Measurements from ENCODE around the gene PAIP1.

The PAIP1 gene

GRCh38 chr5:43548358-43548757 lies 8.5 kb downstream of the PAIP1 start:
- H3K9ac ChIP-seq (ENCODE audit: low read depth, low read length): no peak overlapping the region
- H3K4me3 ChIP-seq (ENCODE audit: low read length): no peak overlapping the region
- no peak overlapping the region for H3K4me2 ChIP-seq (ENCODE audit: low read length)
- H3K9me3 ChIP-seq (replicated peaks; ENCODE audit: low read length): no peaks in the 10 kb centered on the region
- no peaks in the 10 kb centered on the region for H3K4me1 ChIP-seq (ENCODE audit: control insufficient read depth, insufficient read depth, low read length)
- H3K36me3 ChIP-seq (ENCODE audit: insufficient read depth, low read length): peaks cover 72% of the 10 kb centered on the region
- no peaks in the 10 kb centered on the region for H3K27me3 ChIP-seq (ENCODE audit: control insufficient read depth, insufficient read depth, low read length)

GRCh38 chr5:43547532-43547931 lies 9.3 kb downstream of the PAIP1 start:
- no peaks in the 10 kb centered on the region for H3K9me3 ChIP-seq (replicated peaks; ENCODE audit: low read length)
- H3K36me3 ChIP-seq (ENCODE audit: insufficient read depth, low read length): peaks cover 68% of the 10 kb centered on the region
- H3K4me2 ChIP-seq (ENCODE audit: low read length): no peak overlapping the region
- H3K27me3 ChIP-seq (ENCODE audit: control insufficient read depth, insufficient read depth, low read length): no peaks in the 10 kb centered on the region
- H3K4me3 ChIP-seq (ENCODE audit: low read length): no peak overlapping the region
- no peak overlapping the region for H3K9ac ChIP-seq (ENCODE audit: low read depth, low read length)
- no peaks in the 10 kb centered on the region for H3K4me1 ChIP-seq (ENCODE audit: control insufficient read depth, insufficient read depth, low read length)

- no peak overlapping the region for H3K4me2 ChIP-seq (ENCODE audit: low read length)
- H3K9me3 ChIP-seq (replicated peaks; ENCODE audit: low read length): no peaks in the 10 kb centered on the region
- H3K36me3 ChIP-seq (ENCODE audit: insufficient read depth, low read length): peaks cover 59% of the 10 kb centered on the region
- no peaks in the 10 kb centered on the region for H3K27me3 ChIP-seq (ENCODE audit: control insufficient read depth, insufficient read depth, low read length)
- H3K9ac ChIP-seq (ENCODE audit: low read depth, low read length): no peak overlapping the region
- H3K4me3 ChIP-seq (ENCODE audit: low read length): no peak overlapping the region
- H3K4me1 ChIP-seq (ENCODE audit: control insufficient read depth, insufficient read depth, low read length): no peaks in the 10 kb centered on the region
Observed at GRCh38 chr5:43543434-43543833, 13.4 kb downstream of the PAIP1 start.

GRCh38 chr5:43540746-43541145 lies 16.1 kb downstream of the PAIP1 start:
- Histone ChIP-seq H3K9ac (ENCODE audit: low read depth, low read length) (no peak overlapping the region), H3K4me3 (ENCODE audit: low read length) (no peak overlapping the region), H3K4me2 (ENCODE audit: low read length) (no peak overlapping the region), H3K4me1 (ENCODE audit: control insufficient read depth, insufficient read depth, low read length) (no peaks in the 10 kb centered on the region), H3K36me3 (ENCODE audit: insufficient read depth, low read length) (peaks cover 49% of the 10 kb centered on the region), H3K9me3 (replicated peaks; ENCODE audit: low read length) (no peaks in the 10 kb centered on the region), H3K27me3 (ENCODE audit: control insufficient read depth, insufficient read depth, low read length) (no peaks in the 10 kb centered on the region)

GRCh38 chr5:43536972-43537371 lies 19.9 kb downstream of the PAIP1 start:
- Histone ChIP-seq H3K4me3 (ENCODE audit: low read length) (no peak overlapping the region), H3K27me3 (ENCODE audit: control insufficient read depth, insufficient read depth, low read length) (no peaks in the 10 kb centered on the region), H3K4me2 (ENCODE audit: low read length) (no peak overlapping the region), H3K9me3 (replicated peaks; ENCODE audit: low read length) (no peaks in the 10 kb centered on the region), H3K36me3 (ENCODE audit: insufficient read depth, low read length) (peaks cover 59% of the 10 kb centered on the region), H3K4me1 (ENCODE audit: control insufficient read depth, insufficient read depth, low read length) (no peaks in the 10 kb centered on the region), H3K9ac (ENCODE audit: low read depth, low read length) (no peak overlapping the region)

GRCh38 chr5:43533646-43534045 lies 23.2 kb downstream of the PAIP1 start:
- no peak overlapping the region for H3K4me2 ChIP-seq (ENCODE audit: low read length)
- H3K9ac ChIP-seq (ENCODE audit: low read depth, low read length): no peak overlapping the region
- no peaks in the 10 kb centered on the region for H3K27me3 ChIP-seq (ENCODE audit: control insufficient read depth, insufficient read depth, low read length)
- H3K9me3 ChIP-seq (replicated peaks; ENCODE audit: low read length): no peaks in the 10 kb centered on the region
- H3K36me3 ChIP-seq (ENCODE audit: insufficient read depth, low read length): peaks cover 72% of the 10 kb centered on the region
- H3K4me3 ChIP-seq (ENCODE audit: low read length): no peak overlapping the region
- no peaks in the 10 kb centered on the region for H3K4me1 ChIP-seq (ENCODE audit: control insufficient read depth, insufficient read depth, low read length)

- H3K4me3 ChIP-seq (ENCODE audit: low read length): no peak overlapping the region
- no peak overlapping the region for H3K4me2 ChIP-seq (ENCODE audit: low read length)
- no peaks in the 10 kb centered on the region for H3K27me3 ChIP-seq (ENCODE audit: control insufficient read depth, insufficient read depth, low read length)
- no peaks in the 10 kb centered on the region for H3K4me1 ChIP-seq (ENCODE audit: control insufficient read depth, insufficient read depth, low read length)
- no peaks in the 10 kb centered on the region for H3K9me3 ChIP-seq (replicated peaks; ENCODE audit: low read length)
- H3K9ac ChIP-seq (ENCODE audit: low read depth, low read length): no peak overlapping the region
- H3K36me3 ChIP-seq (ENCODE audit: insufficient read depth, low read length): peaks cover 75% of the 10 kb centered on the region
Observed at GRCh38 chr5:43530648-43531047, 26.2 kb downstream of the PAIP1 start.

GRCh38 chr5:43523662-43524072 lies 33.2 kb downstream of the PAIP1 start:
- Histone ChIP-seq H3K27me3 (ENCODE audit: control insufficient read depth, insufficient read depth, low read length) (no peaks in the 10 kb centered on the region), H3K36me3 (ENCODE audit: insufficient read depth, low read length) (peaks cover 29% of the 10 kb centered on the region), H3K9ac (ENCODE audit: low read depth, low read length) (no peak overlapping the region), H3K4me2 (ENCODE audit: low read length) (no peak overlapping the region), H3K4me1 (ENCODE audit: control insufficient read depth, insufficient read depth, low read length) (no peaks in the 10 kb centered on the region), H3K9me3 (replicated peaks; ENCODE audit: low read length) (no peaks in the 10 kb centered on the region), H3K4me3 (ENCODE audit: low read length) (no peak overlapping the region)

- Histone ChIP-seq H3K36me3 (ENCODE audit: insufficient read depth, low read length) (peaks cover 11% of the 10 kb centered on the region), H3K4me2 (ENCODE audit: low read length) (no peak overlapping the region), H3K4me1 (ENCODE audit: control insufficient read depth, insufficient read depth, low read length) (peaks cover 4% of the 10 kb centered on the region), H3K27me3 (ENCODE audit: control insufficient read depth, insufficient read depth, low read length) (no peaks in the 10 kb centered on the region), H3K9me3 (replicated peaks; ENCODE audit: low read length) (no peaks in the 10 kb centered on the region), H3K4me3 (ENCODE audit: low read length) (no peak overlapping the region), H3K9ac (ENCODE audit: low read depth, low read length) (no peak overlapping the region)
Observed at GRCh38 chr5:43520615-43521014, 36.3 kb downstream of the PAIP1 start.

- peak overlapping the region; percentile 82 for H3K4me3 ChIP-seq (ENCODE audit: low read length)
- no peaks in the 10 kb centered on the region for H3K36me3 ChIP-seq (ENCODE audit: insufficient read depth, low read length)
- H3K4me1 ChIP-seq (ENCODE audit: control insufficient read depth, insufficient read depth, low read length): peaks cover 18% of the 10 kb centered on the region
- no peaks in the 10 kb centered on the region for H3K27me3 ChIP-seq (ENCODE audit: control insufficient read depth, insufficient read depth, low read length)
- no peaks in the 10 kb centered on the region for H3K9me3 ChIP-seq (replicated peaks; ENCODE audit: low read length)
- peak overlapping the region; percentile 96 for H3K9ac ChIP-seq (ENCODE audit: low read depth, low read length)
- H3K4me2 ChIP-seq (ENCODE audit: low read length): peak overlapping the region; percentile 87
Observed at GRCh38 chr5:43515678-43516048, 41.2 kb downstream of the PAIP1 start.

- H3K4me3 ChIP-seq (ENCODE audit: low read length): peak within 1 kb of the TSS; percentile 82
- no peaks in the 10 kb centered on the region for H3K27me3 ChIP-seq (ENCODE audit: control insufficient read depth, insufficient read depth, low read length)
- peak within 1 kb of the TSS; percentile 96 for H3K9ac ChIP-seq (ENCODE audit: low read depth, low read length)
- peak within 1 kb of the TSS; percentile 87 for H3K4me2 ChIP-seq (ENCODE audit: low read length)
- no peaks in the 10 kb centered on the region for H3K9me3 ChIP-seq (replicated peaks; ENCODE audit: low read length)
- no peaks in the 10 kb centered on the region for H3K36me3 ChIP-seq (ENCODE audit: insufficient read depth, low read length)
- H3K4me1 ChIP-seq (ENCODE audit: control insufficient read depth, insufficient read depth, low read length): peaks cover 18% of the 10 kb centered on the region
Observed at GRCh38 chr5:43514816-43515677, 41.8 kb downstream of the PAIP1 start, which contains the start of gene C5orf34. Gene C5orf34 (minus strand): TSS chr5:43515148. CDS start chr5:43509339, 5,809 bp downstream.

GRCh38 chr5:43514471-43514815 lies 42.4 kb downstream of the PAIP1 start:
- no peaks in the 10 kb centered on the region for H3K27me3 ChIP-seq (ENCODE audit: control insufficient read depth, insufficient read depth, low read length)
- H3K4me2 ChIP-seq (ENCODE audit: low read length): peak overlapping the region; percentile 86
- H3K9me3 ChIP-seq (replicated peaks; ENCODE audit: low read length): no peaks in the 10 kb centered on the region
- peak overlapping the region; percentile 82 for H3K4me3 ChIP-seq (ENCODE audit: low read length)
- no peaks in the 10 kb centered on the region for H3K36me3 ChIP-seq (ENCODE audit: insufficient read depth, low read length)
- peaks cover 18% of the 10 kb centered on the region for H3K4me1 ChIP-seq (ENCODE audit: control insufficient read depth, insufficient read depth, low read length)
- H3K9ac ChIP-seq (ENCODE audit: low read depth, low read length): peak overlapping the region; percentile 96

All from skeletal muscle satellite cell (primary cell).